ENCODE data around the gene NIT1. TPM values are rescaled to one million over a fixed set of nuclear protein-coding genes. Genes with fewer than 3 reads are reported as not detected.

The NIT1 gene
- total and polyA plus RNA-seq, 2 donors: 28.0 to 61.4 TPM

- peaks cover 14 to 34% of the 10 kb centered on the region in 2 donors for H3K4me1 ChIP-seq (ENCODE audit: control insufficient read depth in 2 of 2, insufficient read depth in 2 of 2, low read length in 2 of 2)
- no peak for DNase-seq (ENCODE audit: low read depth in 6 of 9, low spot score in 9 of 9)
- H3K4me3 ChIP-seq (ENCODE audit: low read length in 2 of 2): no peak overlapping the region
- no peak overlapping the region for H3K27ac ChIP-seq (ENCODE audit: low read depth in 1 of 2, low read length in 1 of 2)
- WGBS: 98% methylated on average over 19 of the region's 19 CpGs
- H3K27me3 ChIP-seq (ENCODE audit: control insufficient read depth in 2 of 2, insufficient read depth in 1 of 2, low read length in 1 of 2): no peaks in the 10 kb centered on the region
- peaks cover 0 to under 1% of the 10 kb centered on the region in 2 donors for H3K36me3 ChIP-seq (ENCODE audit: control insufficient read depth in 2 of 2, insufficient read depth in 2 of 2, low read length in 1 of 2)
- peaks cover 0 to 3% of the 10 kb centered on the region in 2 donors for H3K9me3 ChIP-seq (ENCODE audit: control insufficient read depth in 2 of 2, insufficient read depth in 1 of 2, low read length in 1 of 2)
Observed at GRCh38 chr1:161072751-161073449, 45.0 kb upstream of the NIT1 start.

- Histone ChIP-seq H3K9me3 (ENCODE audit: control insufficient read depth in 2 of 2, insufficient read depth in 1 of 2, low read length in 1 of 2) (peaks cover 0 to 3% of the 10 kb centered on the region in 2 donors), H3K4me3 (ENCODE audit: low read length in 2 of 2) (no peak overlapping the region), H3K4me1 (ENCODE audit: control insufficient read depth in 2 of 2, insufficient read depth in 2 of 2, low read length in 2 of 2) (peaks cover 10 to 27% of the 10 kb centered on the region in 2 donors), H3K27ac (ENCODE audit: low read depth in 1 of 2, low read length in 1 of 2) (no peak overlapping the region), H3K27me3 (ENCODE audit: control insufficient read depth in 2 of 2, insufficient read depth in 1 of 2, low read length in 1 of 2) (no peaks in the 10 kb centered on the region), H3K36me3 (ENCODE audit: control insufficient read depth in 2 of 2, insufficient read depth in 2 of 2, low read length in 1 of 2) (no peaks in the 10 kb centered on the region)
- WGBS: 83% methylated on average over 7 of the region's 7 CpGs
- no peak for DNase-seq (ENCODE audit: low read depth in 6 of 9, low spot score in 9 of 9)
Observed at GRCh38 chr1:161073474-161074121, 44.3 kb upstream of the NIT1 start.

DNA sequence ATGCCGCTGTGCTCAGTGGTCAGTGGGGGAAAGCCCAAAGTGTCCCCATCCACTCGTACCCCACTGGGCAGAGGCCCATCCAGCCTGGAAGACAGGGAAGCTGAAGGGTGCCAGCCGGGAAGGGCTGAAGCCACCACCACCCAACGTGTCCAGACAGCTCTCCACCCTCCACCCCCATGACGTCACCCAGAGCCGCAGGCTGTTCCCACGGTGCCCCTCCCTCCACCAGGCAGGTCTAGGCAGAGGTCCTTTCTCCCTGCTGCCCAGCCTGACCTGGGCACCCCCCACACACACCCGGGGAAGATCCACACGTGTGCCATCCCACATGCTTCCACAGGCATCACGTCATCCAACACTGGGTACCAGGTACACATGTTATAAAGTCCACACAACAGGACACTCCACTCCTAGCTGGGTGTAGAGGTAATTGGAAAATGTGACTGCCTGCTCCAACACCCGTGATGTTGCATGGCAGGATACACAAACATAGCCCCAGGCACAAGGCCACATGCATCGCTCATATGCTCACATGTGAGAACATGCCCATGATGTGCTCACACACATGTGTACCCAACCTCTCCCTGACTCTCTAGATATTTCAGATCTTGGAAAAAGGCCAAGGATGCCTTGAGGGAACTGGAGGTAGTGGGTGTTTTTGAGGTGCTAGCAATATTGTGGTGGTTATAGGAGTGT, 43.1 kb upstream of the NIT1 start:
- H3K36me3 ChIP-seq (ENCODE audit: control insufficient read depth in 2 of 2, insufficient read depth in 2 of 2, low read length in 1 of 2): no peaks in the 10 kb centered on the region
- no peak overlapping the region for H3K27ac ChIP-seq (ENCODE audit: low read depth in 1 of 2, low read length in 1 of 2)
- peaks cover 0 to 6% of the 10 kb centered on the region in 2 donors for H3K27me3 ChIP-seq (ENCODE audit: control insufficient read depth in 2 of 2, insufficient read depth in 1 of 2, low read length in 1 of 2)
- no peak for DNase-seq (ENCODE audit: low read depth in 6 of 9, low spot score in 9 of 9)
- H3K9me3 ChIP-seq (ENCODE audit: control insufficient read depth in 2 of 2, insufficient read depth in 1 of 2, low read length in 1 of 2): peaks cover 0 to 3% of the 10 kb centered on the region in 2 donors
- H3K4me3 ChIP-seq (ENCODE audit: low read length in 2 of 2): no peak overlapping the region
- H3K4me1 ChIP-seq (ENCODE audit: control insufficient read depth in 2 of 2, insufficient read depth in 2 of 2, low read length in 2 of 2): peaks cover 10 to 20% of the 10 kb centered on the region in 2 donors
- 93% methylated on average over 12 of the region's 12 CpGs for WGBS

GRCh38 chr1:161076410-161076809, 41.5 kb upstream of the NIT1 start:
- Histone ChIP-seq H3K4me1 (ENCODE audit: control insufficient read depth in 2 of 2, insufficient read depth in 2 of 2, low read length in 2 of 2) (peaks cover 3 to 4% of the 10 kb centered on the region in 2 donors), H3K4me3 (ENCODE audit: low read length in 2 of 2) (no peak overlapping the region), H3K27me3 (ENCODE audit: control insufficient read depth in 2 of 2, insufficient read depth in 1 of 2, low read length in 1 of 2) (peaks cover 0 to 6% of the 10 kb centered on the region in 2 donors), H3K36me3 (ENCODE audit: control insufficient read depth in 2 of 2, insufficient read depth in 2 of 2, low read length in 1 of 2) (no peaks in the 10 kb centered on the region), H3K27ac (ENCODE audit: low read depth in 1 of 2, low read length in 1 of 2) (no peak overlapping the region), H3K9me3 (ENCODE audit: control insufficient read depth in 2 of 2, insufficient read depth in 1 of 2, low read length in 1 of 2) (peaks cover 0 to 3% of the 10 kb centered on the region in 2 donors)
- no peak for DNase-seq (ENCODE audit: low read depth in 6 of 9, low spot score in 9 of 9)

DNA sequence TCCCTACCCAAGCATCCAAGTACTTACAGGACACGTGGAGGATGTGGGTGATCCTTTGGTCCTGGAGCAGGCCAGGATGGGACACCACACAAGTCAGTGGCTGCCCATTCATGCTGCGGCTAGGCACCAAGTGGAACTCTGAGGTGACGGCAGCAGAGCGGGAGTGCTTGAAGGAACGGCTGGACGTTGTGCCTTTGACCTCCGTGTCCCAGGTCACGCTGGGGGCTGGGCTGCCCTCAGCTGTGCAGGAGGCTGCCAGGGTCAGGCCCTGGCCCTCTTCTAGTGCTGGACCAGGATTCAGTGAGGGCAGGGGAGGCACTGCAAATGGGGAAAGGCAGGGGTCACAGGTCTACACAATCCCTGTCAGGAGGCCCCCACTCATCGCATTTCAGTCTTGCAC, 40.5 kb upstream of the NIT1 start:
- Histone ChIP-seq H3K27me3 (ENCODE audit: control insufficient read depth in 2 of 2, insufficient read depth in 1 of 2, low read length in 1 of 2) (peaks cover 0 to 6% of the 10 kb centered on the region in 2 donors), H3K4me1 (ENCODE audit: control insufficient read depth in 2 of 2, insufficient read depth in 2 of 2, low read length in 2 of 2) (no peaks in the 10 kb centered on the region), H3K36me3 (ENCODE audit: control insufficient read depth in 2 of 2, insufficient read depth in 2 of 2, low read length in 1 of 2) (no peaks in the 10 kb centered on the region), H3K27ac (ENCODE audit: low read depth in 1 of 2, low read length in 1 of 2) (no peak overlapping the region), H3K9me3 (ENCODE audit: control insufficient read depth in 2 of 2, insufficient read depth in 1 of 2, low read length in 1 of 2) (peaks cover 0 to 3% of the 10 kb centered on the region in 2 donors), H3K4me3 (ENCODE audit: low read length in 2 of 2) (no peak overlapping the region)
- no peak for DNase-seq (ENCODE audit: low read depth in 6 of 9, low spot score in 9 of 9)
- WGBS: 94% methylated on average over 9 of the region's 9 CpGs

GRCh38 chr1:161079436-161080110, 38.3 kb upstream of the NIT1 start:
- H3K27ac ChIP-seq (ENCODE audit: low read depth in 1 of 2, low read length in 1 of 2): no peak overlapping the region
- H3K36me3 ChIP-seq (ENCODE audit: control insufficient read depth in 2 of 2, insufficient read depth in 2 of 2, low read length in 1 of 2): no peaks in the 10 kb centered on the region
- 84% methylated on average over 41 of the region's 41 CpGs for WGBS
- H3K4me3 ChIP-seq (ENCODE audit: low read length in 2 of 2): no peak overlapping the region
- peaks cover 0 to 6% of the 10 kb centered on the region in 2 donors for H3K27me3 ChIP-seq (ENCODE audit: control insufficient read depth in 2 of 2, insufficient read depth in 1 of 2, low read length in 1 of 2)
- H3K4me1 ChIP-seq (ENCODE audit: control insufficient read depth in 2 of 2, insufficient read depth in 2 of 2, low read length in 2 of 2): no peaks in the 10 kb centered on the region
- no peaks in the 10 kb centered on the region for H3K9me3 ChIP-seq (ENCODE audit: control insufficient read depth in 2 of 2, insufficient read depth in 1 of 2, low read length in 1 of 2)
- no peak for DNase-seq (ENCODE audit: low read depth in 6 of 9, low spot score in 9 of 9)

DNA sequence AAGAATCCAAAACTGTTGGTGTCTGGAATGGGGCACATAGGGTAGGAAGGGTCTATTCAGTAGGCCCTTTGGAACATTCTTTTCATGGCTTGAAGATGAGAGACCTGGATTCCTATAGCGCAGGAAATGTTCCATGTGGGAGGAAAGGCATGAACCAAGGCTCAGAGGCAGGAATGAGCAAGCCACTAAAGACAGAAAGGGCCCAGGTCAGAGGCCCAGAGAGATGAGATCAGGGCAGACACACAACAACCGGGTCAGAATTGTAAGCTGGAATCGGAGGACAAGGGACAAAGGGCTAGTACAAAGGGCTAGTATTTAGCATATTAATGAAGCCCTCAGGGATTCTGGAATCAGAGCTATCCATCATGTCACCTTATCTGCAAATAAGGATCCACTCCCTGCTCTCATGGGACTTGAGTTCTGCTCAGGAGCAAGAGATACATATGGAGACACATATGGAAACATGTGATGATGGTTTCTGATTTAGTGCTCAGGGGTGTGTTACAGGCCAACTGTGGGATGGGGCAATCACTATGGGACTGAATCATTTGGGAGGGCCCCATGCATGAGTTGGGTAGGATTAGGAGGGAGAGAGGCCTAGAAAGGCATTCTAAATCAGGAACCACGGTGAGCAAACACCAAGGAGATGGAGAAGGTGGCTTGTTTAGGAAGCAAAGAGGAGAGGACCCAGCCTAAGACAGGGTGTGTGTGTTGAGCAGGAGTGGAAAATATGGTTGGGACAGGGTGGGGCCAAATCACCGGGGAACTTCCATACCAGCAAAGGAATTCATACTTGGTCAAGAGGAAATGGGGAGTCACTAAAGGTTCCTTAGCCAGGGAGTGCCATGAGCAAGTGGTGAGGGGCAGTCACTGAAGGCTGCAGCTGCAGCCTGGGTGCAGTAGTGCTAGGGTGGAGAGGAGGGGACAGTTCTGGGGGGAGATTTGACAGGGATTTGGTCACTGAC, 37.2 kb upstream of the NIT1 start:
- DNase-seq (ENCODE audit: low read depth in 6 of 9, low spot score in 9 of 9): no peak
- no peak overlapping the region for H3K27ac ChIP-seq (ENCODE audit: low read depth in 1 of 2, low read length in 1 of 2)
- peaks cover 0 to 6% of the 10 kb centered on the region in 2 donors for H3K27me3 ChIP-seq (ENCODE audit: control insufficient read depth in 2 of 2, insufficient read depth in 1 of 2, low read length in 1 of 2)
- no peak overlapping the region for H3K4me3 ChIP-seq (ENCODE audit: low read length in 2 of 2)
- WGBS: 96% methylated on average over 5 of the region's 5 CpGs
- no peaks in the 10 kb centered on the region for H3K36me3 ChIP-seq (ENCODE audit: control insufficient read depth in 2 of 2, insufficient read depth in 2 of 2, low read length in 1 of 2)
- no peaks in the 10 kb centered on the region for H3K9me3 ChIP-seq (ENCODE audit: control insufficient read depth in 2 of 2, insufficient read depth in 1 of 2, low read length in 1 of 2)
- H3K4me1 ChIP-seq (ENCODE audit: control insufficient read depth in 2 of 2, insufficient read depth in 2 of 2, low read length in 2 of 2): no peaks in the 10 kb centered on the region

GRCh38 chr1:161081519-161081918, 36.4 kb upstream of the NIT1 start:
- H3K36me3 ChIP-seq (ENCODE audit: control insufficient read depth in 2 of 2, insufficient read depth in 2 of 2, low read length in 1 of 2): no peaks in the 10 kb centered on the region
- 79% methylated on average over 5 of the region's 5 CpGs for WGBS
- H3K27ac ChIP-seq (ENCODE audit: low read depth in 1 of 2, low read length in 1 of 2): no peak overlapping the region
- H3K4me1 ChIP-seq (ENCODE audit: control insufficient read depth in 2 of 2, insufficient read depth in 2 of 2, low read length in 2 of 2): no peaks in the 10 kb centered on the region
- peaks cover 0 to 6% of the 10 kb centered on the region in 2 donors for H3K27me3 ChIP-seq (ENCODE audit: control insufficient read depth in 2 of 2, insufficient read depth in 1 of 2, low read length in 1 of 2)
- no peak overlapping the region for H3K4me3 ChIP-seq (ENCODE audit: low read length in 2 of 2)
- no peaks in the 10 kb centered on the region for H3K9me3 ChIP-seq (ENCODE audit: control insufficient read depth in 2 of 2, insufficient read depth in 1 of 2, low read length in 1 of 2)
- no peak for DNase-seq (ENCODE audit: low read depth in 6 of 9, low spot score in 9 of 9)

All from thymus (tissue), 11 donors.